Thyroid gland (tissue), 4 donors: ENCODE data around the gene RNF145. TPM values are rescaled to one million over a fixed set of nuclear protein-coding genes. Genes with fewer than 3 reads are reported as not detected.

ENCODE experiments used
- DNase-seq, 2 donors: peaks; one replicate each; pipeline ENCODE4 v3.0.0-alpha.2; 2019
- H3K27ac ChIP-seq, 3 donors: fragments of 200-600 bp; sonication (generic); 1 replicate in 2 of 3; 2 replicates in 1 of 3; pipeline ENCODE4 v1.5.1; 2016 to 2019; ENCODE audit warnings: mild to moderate bottlenecking in 1 of 3, moderate library complexity in 1 of 3
- H3K27me3 ChIP-seq: fragments of 200-600 bp; sonication (generic); one replicate; pipeline ENCODE4 v1.5.1; 2019
- H3K36me3 ChIP-seq, 2 donors: fragments of 200-600 bp; sonication (generic); one replicate each; pipeline ENCODE4 v1.5.1; 2016 to 2019
- H3K4me1 ChIP-seq, 2 donors: fragments of 200-600 bp; sonication (generic); one replicate each; pipeline ENCODE4 v1.5.1; 2017 to 2019
- H3K4me3 ChIP-seq, 3 donors: fragments of 200-600 bp; sonication (generic); replicated peaks in 1 of 3; 1 replicate in 2 of 3; 2 replicates in 1 of 3; pipeline ENCODE4 v1.5.1; 2016; ENCODE audit warnings: mild to moderate bottlenecking in 1 of 3
- H3K9me3 ChIP-seq: fragments of 200-600 bp; sonication (generic); one replicate; pipeline ENCODE4 v1.5.1; 2017
- POLR2A ChIP-seq, 2 donors: fragments of 450-650 bp; IDR thresholded peaks; one replicate each; pipeline ENCODE4 v1.6.1; 2017; ENCODE audit warnings: antibody characterized with exemption in 2 of 2, mild to moderate bottlenecking in 2 of 2, moderate library complexity in 1 of 2
- WGBS, 2 donors: methylation state at CpG; one replicate each; pipeline ENCODE4 v1.1.5; 2017; 5-methylcytosine and 5-hydroxymethylcytosine counted together
- intact Hi-C: fragments of 100-400 bp; cut with DNase I; formaldehyde crosslinking; loops from one replicate; pipeline ENCODE4 v1.15.1; 2023
- total RNA-seq, 4 donors: library from RNA; depleted of rRNA; stranded (reverse); fragments of >200 nt; gene quantifications; one replicate each; pipeline ENCODE4 v1.2.3, GENCODE V29; 2016
- TF ChIP-seq, protein P1 (sequence below), 6 experiments: fragments of 200-600 bp in 3 of 6; fragments of 450-650 bp in 3 of 6; sonication (generic) in 3 of 6; IDR thresholded peaks; one replicate each; pipeline ENCODE4 v1.5.1; 2016 to 2019; ENCODE audit warnings: antibody characterized with exemption in 6 of 6, mild to moderate bottlenecking in 2 of 6, inconsistent platforms in 1 of 6, moderate library complexity in 1 of 6

Gene RNF145
- total RNA-seq, 4 donors from 2014 or later: 59.5 to 88.6 (median 75.6) TPM

DNA sequence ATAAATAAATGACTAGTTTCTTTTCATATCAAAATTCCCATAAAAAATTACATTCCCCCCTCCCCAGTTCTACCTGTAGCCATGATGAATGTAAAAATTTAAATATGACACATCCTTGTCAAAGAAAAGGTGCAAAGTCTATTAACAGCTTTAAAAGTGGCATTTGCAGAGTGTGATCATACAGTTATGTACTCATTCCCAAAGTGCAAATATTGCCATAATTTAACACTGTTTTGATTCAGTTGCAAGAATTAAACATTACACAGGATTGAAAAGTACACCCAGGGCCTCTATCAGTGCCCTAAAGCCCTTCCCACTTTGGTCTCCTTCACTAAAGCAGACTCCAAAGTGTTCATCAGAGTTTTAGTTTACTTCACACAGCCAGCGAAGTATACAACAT lies 51.8 kb downstream of the RNF145 start:
- no peaks in the 10 kb centered on the region for H3K4me1 ChIP-seq
- H3K36me3 ChIP-seq: peaks cover 18 to 19% of the 10 kb centered on the region in 2 donors
- H3K4me3 ChIP-seq: no peak overlapping the region
- H3K9me3 ChIP-seq: no peaks in the 10 kb centered on the region
- 92 to 97% methylated on average over 1 of the region's 1 CpG for WGBS, 2 donors
- TF ChIP-seq, protein P1, sequence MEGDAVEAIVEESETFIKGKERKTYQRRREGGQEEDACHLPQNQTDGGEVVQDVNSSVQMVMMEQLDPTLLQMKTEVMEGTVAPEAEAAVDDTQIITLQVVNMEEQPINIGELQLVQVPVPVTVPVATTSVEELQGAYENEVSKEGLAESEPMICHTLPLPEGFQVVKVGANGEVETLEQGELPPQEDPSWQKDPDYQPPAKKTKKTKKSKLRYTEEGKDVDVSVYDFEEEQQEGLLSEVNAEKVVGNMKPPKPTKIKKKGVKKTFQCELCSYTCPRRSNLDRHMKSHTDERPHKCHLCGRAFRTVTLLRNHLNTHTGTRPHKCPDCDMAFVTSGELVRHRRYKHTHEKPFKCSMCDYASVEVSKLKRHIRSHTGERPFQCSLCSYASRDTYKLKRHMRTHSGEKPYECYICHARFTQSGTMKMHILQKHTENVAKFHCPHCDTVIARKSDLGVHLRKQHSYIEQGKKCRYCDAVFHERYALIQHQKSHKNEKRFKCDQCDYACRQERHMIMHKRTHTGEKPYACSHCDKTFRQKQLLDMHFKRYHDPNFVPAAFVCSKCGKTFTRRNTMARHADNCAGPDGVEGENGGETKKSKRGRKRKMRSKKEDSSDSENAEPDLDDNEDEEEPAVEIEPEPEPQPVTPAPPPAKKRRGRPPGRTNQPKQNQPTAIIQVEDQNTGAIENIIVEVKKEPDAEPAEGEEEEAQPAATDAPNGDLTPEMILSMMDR (IDR thresholded peaks at IDR 0.05): no peak
- TF ChIP-seq POLR2A (IDR thresholded peaks at IDR 0.05): no peak
- intact Hi-C loops: loop anchor here (5.0 kb wide), 2 partner anchors 50 to 105 kb away; partner anchors contain the start of genes RNF145 and UBLCP1
- no peak for DNase-seq
- no peaks in the 10 kb centered on the region for H3K27me3 ChIP-seq
- no peak overlapping the region for H3K27ac ChIP-seq

DNA sequence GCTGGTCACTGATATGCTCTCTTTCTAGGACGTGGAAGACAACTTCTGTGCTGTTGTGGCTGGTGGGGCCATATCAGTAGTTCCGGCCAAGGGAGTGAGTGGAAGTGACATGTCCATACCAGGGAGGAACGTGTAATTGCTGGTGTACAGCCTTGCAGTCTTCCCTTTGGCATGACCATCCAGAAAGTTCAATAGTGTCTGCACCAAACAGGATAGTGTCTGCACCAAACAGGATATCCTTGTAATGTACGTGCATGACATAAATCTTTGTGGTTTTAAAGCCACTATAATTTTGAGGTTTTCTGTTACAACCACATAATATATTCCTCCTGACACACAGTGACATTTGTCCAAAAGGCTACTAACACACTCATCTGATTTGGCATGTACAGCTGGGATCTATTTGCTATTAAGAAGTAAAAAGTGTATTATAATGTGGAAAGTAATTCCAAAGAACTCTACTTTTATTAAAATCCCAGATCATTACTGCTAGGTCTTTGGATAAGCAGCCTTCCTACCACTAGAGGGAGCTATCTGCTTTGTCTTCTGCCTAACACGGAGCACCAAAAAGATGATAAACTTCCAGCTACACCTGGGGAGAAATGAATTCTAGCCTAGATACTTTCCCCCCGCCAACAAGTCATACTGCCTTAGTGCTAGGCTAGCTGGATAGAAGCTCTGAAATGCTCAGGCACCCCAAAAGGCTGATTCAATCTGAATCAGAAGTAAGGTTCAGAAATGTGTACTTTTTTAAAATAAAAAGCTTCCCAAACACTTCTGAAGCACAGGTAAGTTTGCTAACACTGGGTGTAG lies 52.7 kb downstream of the RNF145 start:
- H3K4me1 ChIP-seq: no peaks in the 10 kb centered on the region
- no peaks in the 10 kb centered on the region for H3K27me3 ChIP-seq
- no peak overlapping the region for H3K4me3 ChIP-seq
- peaks cover 18 to 19% of the 10 kb centered on the region in 2 donors for H3K36me3 ChIP-seq
- peak; percentile 6 to 8 for DNase-seq
- intact Hi-C loops: loop anchor here (5.0 kb wide), 2 partner anchors 51 to 106 kb away; partner anchors contain the start of genes RNF145 and UBLCP1
- 45 to 52% methylated on average over 6 of the region's 6 CpGs for WGBS, 2 donors
- no peaks in the 10 kb centered on the region for H3K9me3 ChIP-seq
- no peak overlapping the region for H3K27ac ChIP-seq
- no peak for TF ChIP-seq POLR2A (IDR thresholded peaks at IDR 0.05)
- TF ChIP-seq, protein P1 (IDR thresholded peaks at IDR 0.05): peak; percentile 63 to 91 (median 81)

DNA sequence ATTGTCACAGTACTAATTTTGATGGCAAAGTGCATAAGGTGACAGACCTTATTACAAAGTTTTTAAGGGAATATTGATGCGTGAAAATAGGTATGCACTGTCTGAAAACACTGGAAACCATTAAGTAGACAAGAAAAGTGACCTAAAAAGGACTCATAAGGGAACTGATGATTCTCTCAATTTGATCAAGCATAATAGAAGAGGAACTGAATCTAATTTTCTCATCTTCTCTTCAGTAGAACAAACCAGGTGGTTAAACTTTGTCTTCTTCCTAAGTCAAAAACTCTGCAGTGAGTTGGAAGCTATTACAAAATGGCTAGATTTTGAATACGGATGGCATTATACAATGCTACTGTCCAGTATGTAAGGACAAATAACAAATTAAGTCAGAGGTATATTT lies 53.4 kb downstream of the RNF145 start:
- 89 to 95% methylated on average over 2 of the region's 2 CpGs for WGBS, 2 donors
- Histone ChIP-seq H3K4me1 (no peaks in the 10 kb centered on the region), H3K4me3 (no peak overlapping the region), H3K27ac (no peak overlapping the region), H3K9me3 (no peaks in the 10 kb centered on the region), H3K27me3 (no peaks in the 10 kb centered on the region), H3K36me3 (peaks cover 15 to 16% of the 10 kb centered on the region in 2 donors)
- DNase-seq: no peak
- intact Hi-C loops: loop anchor here (5.0 kb wide), 2 partner anchors 51 to 106 kb away; partner anchors contain the start of genes RNF145 and UBLCP1
- TF ChIP-seq, protein P1 (IDR thresholded peaks at IDR 0.05): no peak
- TF ChIP-seq POLR2A (IDR thresholded peaks at IDR 0.05): no peak

DNA sequence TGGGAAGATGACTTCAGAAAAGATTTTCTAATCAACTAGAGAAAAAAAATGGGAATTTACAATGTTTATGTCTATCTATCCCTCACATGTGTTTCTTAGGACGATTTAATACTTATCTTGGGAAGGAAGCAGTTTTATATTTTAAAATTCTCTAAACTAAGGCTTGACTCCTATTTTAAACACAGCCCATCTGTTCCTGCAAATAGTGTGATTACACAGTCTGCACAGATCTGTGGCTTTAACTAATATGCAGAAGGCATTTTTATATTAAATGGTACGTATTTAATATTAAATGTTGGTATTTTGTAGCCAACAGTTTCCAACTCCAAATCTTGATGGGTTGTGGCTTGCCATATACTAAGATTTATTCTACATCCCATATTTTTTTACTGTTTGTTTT lies 56.5 kb downstream of the RNF145 start:
- WGBS, 2 donors: 88% methylated on average over 2 of the region's 2 CpGs
- no peaks in the 10 kb centered on the region for H3K4me1 ChIP-seq
- peaks cover 2 to 4% of the 10 kb centered on the region in 2 donors for H3K36me3 ChIP-seq
- H3K9me3 ChIP-seq: no peaks in the 10 kb centered on the region
- no peak overlapping the region for H3K27ac ChIP-seq
- DNase-seq: no peak
- no peaks in the 10 kb centered on the region for H3K27me3 ChIP-seq
- intact Hi-C loops: no loop called here
- H3K4me3 ChIP-seq: no peak overlapping the region
- TF ChIP-seq, protein P1 (IDR thresholded peaks at IDR 0.05): no peak
- TF ChIP-seq POLR2A (IDR thresholded peaks at IDR 0.05): no peak

DNA sequence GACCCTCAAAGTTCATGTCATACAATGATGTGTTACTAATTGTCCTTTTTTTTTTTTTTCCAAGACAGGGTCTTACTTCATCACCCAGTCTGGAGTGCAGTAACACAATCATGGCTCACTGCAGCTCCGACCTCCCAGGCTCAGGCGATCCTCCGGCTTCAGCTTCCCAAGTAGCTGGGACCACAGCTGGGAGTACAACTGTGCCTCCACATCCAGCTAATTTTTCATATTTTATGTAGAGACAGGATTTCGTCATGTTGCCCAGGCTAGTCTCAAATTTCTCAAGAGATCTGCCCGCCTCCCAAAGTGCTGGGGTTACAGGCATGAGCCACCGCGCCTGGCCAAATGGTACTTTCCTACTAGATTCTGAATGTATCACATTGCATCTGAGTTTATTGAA lies 60.3 kb downstream of the RNF145 start:
- 94% methylated on average over 7 of the region's 7 CpGs for WGBS, 2 donors
- intact Hi-C loops: no loop called here

More for the DNA sequence above, 60.3 kb downstream of the RNF145 start:
- TF ChIP-seq, protein P1 (IDR thresholded peaks at IDR 0.05): no peak
- no peak for TF ChIP-seq POLR2A (IDR thresholded peaks at IDR 0.05)
- no peaks in the 10 kb centered on the region for H3K36me3 ChIP-seq
- no peak overlapping the region for H3K27ac ChIP-seq
- no peaks in the 10 kb centered on the region for H3K27me3 ChIP-seq
- no peaks in the 10 kb centered on the region for H3K4me1 ChIP-seq
- H3K9me3 ChIP-seq: no peaks in the 10 kb centered on the region
- H3K4me3 ChIP-seq: no peak overlapping the region
- DNase-seq: no peak
